Memory B cell (primary cell): ENCODE results near the gene MAN1A1.
"Not testable (repeated sequence)": the region's sequence is repeated elsewhere in the genome, so short reads cannot be mapped to it uniquely, and the experiment has no call there.

Experiments used
- ATAC-seq: fragments of 150-1000 bp; cut with Tn5 transposase; 2 replicates; pipeline ENCODE4 v1.10.0; 2021; ENCODE audit warnings: low read depth, mild to moderate bottlenecking, moderate library complexity
- DNase-seq, 2 donors: peaks; one replicate each; pipeline ENCODE4 v3.0.0; 2022; ENCODE audit warnings: low spot score in 2 of 2
- H3K27ac Mint-ChIP-seq: one replicate; pipeline ENCODE4 v1.8.0; 2022; ENCODE audit warnings: mild to moderate bottlenecking, moderate library complexity, mixed read lengths
- H3K27me3 Mint-ChIP-seq: one replicate; pipeline ENCODE4 v1.8.0; 2022; ENCODE audit warnings: mixed read lengths
- H3K36me3 Mint-ChIP-seq: one replicate; pipeline ENCODE4 v1.8.0; 2022; ENCODE audit warnings: mild to moderate bottlenecking, mixed read lengths
- H3K4me1 Mint-ChIP-seq: one replicate; pipeline ENCODE4 v1.8.0; 2022; ENCODE audit warnings: mixed read lengths
- H3K4me3 Mint-ChIP-seq: one replicate; pipeline ENCODE4 v1.8.0; 2022; ENCODE audit warnings: mild to moderate bottlenecking, moderate library complexity, mixed read lengths
- H3K9me3 Mint-ChIP-seq: one replicate; pipeline ENCODE4 v1.8.0; 2022; ENCODE audit warnings: mixed read lengths

Gene MAN1A1

GRCh38 chr6:119169355-119169754 lies 180.2 kb downstream of the MAN1A1 start:
- not testable (repeated sequence) for DNase-seq, H3K4me3 Mint-ChIP-seq, H3K27ac Mint-ChIP-seq, H3K36me3 Mint-ChIP-seq, ATAC-seq, H3K9me3 Mint-ChIP-seq, H3K4me1 Mint-ChIP-seq
- H3K27me3 Mint-ChIP-seq: peaks cover 11% of the 10 kb centered on the region

- Mint-ChIP-seq H3K4me1 (peaks cover 2% of the 10 kb centered on the region), H3K9me3 (no peaks in the 10 kb centered on the region), H3K27me3 (peaks cover 15% of the 10 kb centered on the region), H3K4me3 (no peak overlapping the region), H3K36me3 (no peaks in the 10 kb centered on the region), H3K27ac (no peak overlapping the region)
- no peak for DNase-seq
- ATAC-seq: no peak
Observed at GRCh38 chr6:119166024-119166784, 183.4 kb downstream of the MAN1A1 start.

GRCh38 chr6:119163006-119163405 lies 186.6 kb downstream of the MAN1A1 start:
- H3K4me1 Mint-ChIP-seq: peaks cover 2% of the 10 kb centered on the region
- no peak for DNase-seq
- no peak overlapping the region for H3K27ac Mint-ChIP-seq
- H3K36me3 Mint-ChIP-seq: no peaks in the 10 kb centered on the region
- no peak for ATAC-seq
- peaks cover 18% of the 10 kb centered on the region for H3K27me3 Mint-ChIP-seq
- H3K4me3 Mint-ChIP-seq: no peak overlapping the region
- H3K9me3 Mint-ChIP-seq: no peaks in the 10 kb centered on the region

- Mint-ChIP-seq H3K27me3 (peaks cover 20% of the 10 kb centered on the region), H3K36me3 (no peaks in the 10 kb centered on the region), H3K4me1 (peaks cover 2% of the 10 kb centered on the region), H3K27ac (no peak overlapping the region), H3K4me3 (no peak overlapping the region), H3K9me3 (no peaks in the 10 kb centered on the region)
- ATAC-seq (no peak), DNase-seq (no peak)
Observed at GRCh38 chr6:119162134-119162775, 187.3 kb downstream of the MAN1A1 start.

- Mint-ChIP-seq H3K27me3 (peaks cover 15% of the 10 kb centered on the region), H3K36me3 (no peaks in the 10 kb centered on the region), H3K9me3 (no peaks in the 10 kb centered on the region), H3K27ac (no peak overlapping the region), H3K4me1 (peaks cover 2% of the 10 kb centered on the region), H3K4me3 (no peak overlapping the region)
- no peak for DNase-seq
- no peak for ATAC-seq
Observed at GRCh38 chr6:119161438-119161837, 188.1 kb downstream of the MAN1A1 start.

GRCh38 chr6:119160911-119161310 lies 188.7 kb downstream of the MAN1A1 start:
- Mint-ChIP-seq H3K4me1 (peaks cover 2% of the 10 kb centered on the region), H3K27me3 (peaks cover 13% of the 10 kb centered on the region), H3K9me3 (no peaks in the 10 kb centered on the region), H3K27ac (no peak overlapping the region), H3K4me3 (no peak overlapping the region), H3K36me3 (no peaks in the 10 kb centered on the region)
- DNase-seq (no peak), ATAC-seq (no peak)

GRCh38 chr6:119158057-119158848 lies 191.3 kb downstream of the MAN1A1 start:
- ATAC-seq (no peak), DNase-seq (no peak)
- H3K4me3 Mint-ChIP-seq: no peak overlapping the region
- no peak overlapping the region for H3K27ac Mint-ChIP-seq
- peaks cover 14% of the 10 kb centered on the region for H3K27me3 Mint-ChIP-seq
- peaks cover 2% of the 10 kb centered on the region for H3K4me1 Mint-ChIP-seq
- H3K36me3 Mint-ChIP-seq: no peaks in the 10 kb centered on the region
- no peaks in the 10 kb centered on the region for H3K9me3 Mint-ChIP-seq

GRCh38 chr6:119157506-119157815 lies 192.1 kb downstream of the MAN1A1 start:
- H3K9me3 Mint-ChIP-seq: no peaks in the 10 kb centered on the region
- no peak overlapping the region for H3K4me3 Mint-ChIP-seq
- peaks cover 14% of the 10 kb centered on the region for H3K27me3 Mint-ChIP-seq
- H3K27ac Mint-ChIP-seq: no peak overlapping the region
- ATAC-seq (no peak), DNase-seq (no peak)
- H3K36me3 Mint-ChIP-seq: no peaks in the 10 kb centered on the region
- H3K4me1 Mint-ChIP-seq: peaks cover 2% of the 10 kb centered on the region

GRCh38 chr6:119156757-119157505 lies 192.6 kb downstream of the MAN1A1 start:
- no peaks in the 10 kb centered on the region for H3K4me1 Mint-ChIP-seq
- H3K9me3 Mint-ChIP-seq: no peaks in the 10 kb centered on the region
- peaks cover 11% of the 10 kb centered on the region for H3K27me3 Mint-ChIP-seq
- no peaks in the 10 kb centered on the region for H3K36me3 Mint-ChIP-seq
- ATAC-seq (no peak), DNase-seq (no peak)
- no peak overlapping the region for H3K4me3 Mint-ChIP-seq
- no peak overlapping the region for H3K27ac Mint-ChIP-seq

GRCh38 chr6:119156082-119156481 lies 193.5 kb downstream of the MAN1A1 start:
- H3K36me3 Mint-ChIP-seq, H3K27me3 Mint-ChIP-seq, H3K4me3 Mint-ChIP-seq, DNase-seq, H3K4me1 Mint-ChIP-seq, ATAC-seq, H3K9me3 Mint-ChIP-seq, H3K27ac Mint-ChIP-seq: not testable (repeated sequence)

GRCh38 chr6:119152187-119152586 lies 197.4 kb downstream of the MAN1A1 start:
- DNase-seq (no peak), ATAC-seq (no peak)
- H3K4me1 Mint-ChIP-seq: peaks cover 2% of the 10 kb centered on the region
- no peaks in the 10 kb centered on the region for H3K36me3 Mint-ChIP-seq
- peaks cover 3% of the 10 kb centered on the region for H3K27me3 Mint-ChIP-seq
- no peak overlapping the region for H3K27ac Mint-ChIP-seq
- no peak overlapping the region for H3K4me3 Mint-ChIP-seq
- no peaks in the 10 kb centered on the region for H3K9me3 Mint-ChIP-seq

GRCh38 chr6:119148825-119149525 lies 200.6 kb downstream of the MAN1A1 start:
- Mint-ChIP-seq H3K9me3 (no peaks in the 10 kb centered on the region), H3K4me3 (no peak overlapping the region), H3K27ac (no peak overlapping the region), H3K36me3 (no peaks in the 10 kb centered on the region), H3K4me1 (peaks cover 2% of the 10 kb centered on the region), H3K27me3 (peaks cover 4% of the 10 kb centered on the region)
- ATAC-seq (no peak), DNase-seq (no peak)

- Mint-ChIP-seq H3K4me1 (peaks cover 2% of the 10 kb centered on the region), H3K27me3 (peaks cover 2% of the 10 kb centered on the region), H3K9me3 (no peaks in the 10 kb centered on the region), H3K27ac (no peak overlapping the region), H3K36me3 (no peaks in the 10 kb centered on the region), H3K4me3 (no peak overlapping the region)
- ATAC-seq: no peak
- no peak for DNase-seq
Observed at GRCh38 chr6:119148098-119148824, 201.3 kb downstream of the MAN1A1 start.
